Measurements from ENCODE around the gene IMMT.

DNA sequence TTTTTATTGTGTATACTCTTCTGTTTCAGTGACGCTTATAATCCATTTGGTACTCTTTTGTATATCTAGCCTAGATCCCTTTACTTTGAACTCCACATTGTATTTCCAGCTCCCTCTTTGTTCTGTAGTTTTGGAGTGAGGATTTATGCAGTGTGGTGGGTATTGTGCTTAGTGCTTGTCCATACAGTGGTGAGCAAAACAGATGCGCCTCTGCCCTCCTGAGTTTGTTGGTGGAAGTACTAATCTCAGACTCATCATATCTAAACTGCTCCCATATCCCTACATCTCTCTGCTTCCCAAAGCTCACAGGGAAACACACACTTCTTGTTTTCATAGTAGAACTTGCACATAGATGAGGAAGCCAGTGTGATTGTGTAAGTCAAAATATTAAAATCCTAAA lies 77.1 kb downstream of the IMMT start:
- TF ChIP-seq, protein P1, sequence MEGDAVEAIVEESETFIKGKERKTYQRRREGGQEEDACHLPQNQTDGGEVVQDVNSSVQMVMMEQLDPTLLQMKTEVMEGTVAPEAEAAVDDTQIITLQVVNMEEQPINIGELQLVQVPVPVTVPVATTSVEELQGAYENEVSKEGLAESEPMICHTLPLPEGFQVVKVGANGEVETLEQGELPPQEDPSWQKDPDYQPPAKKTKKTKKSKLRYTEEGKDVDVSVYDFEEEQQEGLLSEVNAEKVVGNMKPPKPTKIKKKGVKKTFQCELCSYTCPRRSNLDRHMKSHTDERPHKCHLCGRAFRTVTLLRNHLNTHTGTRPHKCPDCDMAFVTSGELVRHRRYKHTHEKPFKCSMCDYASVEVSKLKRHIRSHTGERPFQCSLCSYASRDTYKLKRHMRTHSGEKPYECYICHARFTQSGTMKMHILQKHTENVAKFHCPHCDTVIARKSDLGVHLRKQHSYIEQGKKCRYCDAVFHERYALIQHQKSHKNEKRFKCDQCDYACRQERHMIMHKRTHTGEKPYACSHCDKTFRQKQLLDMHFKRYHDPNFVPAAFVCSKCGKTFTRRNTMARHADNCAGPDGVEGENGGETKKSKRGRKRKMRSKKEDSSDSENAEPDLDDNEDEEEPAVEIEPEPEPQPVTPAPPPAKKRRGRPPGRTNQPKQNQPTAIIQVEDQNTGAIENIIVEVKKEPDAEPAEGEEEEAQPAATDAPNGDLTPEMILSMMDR (optimal IDR thresholded peaks at IDR 0.05 in 1 of 3, IDR thresholded peaks at IDR 0.05 in 1 of 3, conservative IDR thresholded peaks at IDR 0.05 in 1 of 3; ENCODE audit: extremely low read depth in 1 of 3, insufficient read depth in 2 of 3, low read length in 3 of 3), result peak in 1 of 3 experiments; percentile 9
- TF ChIP-seq EZH2 (IDR thresholded peaks at IDR 0.05; ENCODE audit: low read length), result no peak
